ENCODE measurements around the gene SPRY1. TPM values are rescaled to one million over a fixed set of nuclear protein-coding genes. Genes with fewer than 3 reads are reported as not detected.
A peak's percentile ranks its signal among the peaks of the same experiment; 100 is the strongest.

The SPRY1 gene
- total and polyA plus RNA-seq, 4 donors, result 23.6 to 29.2 (median 27.5) TPM

- WGBS (ENCODE audit: insufficient coverage), result 29% methylated on average over 4 of the region's 5 CpGs
- no peaks in the 10 kb centered on the region for H3K9me3 ChIP-seq (ENCODE audit: control insufficient read depth, insufficient read depth, low read length)
- H3K4me1 ChIP-seq (ENCODE audit: control insufficient read depth, insufficient read depth, low read length), result peaks cover 6% of the 10 kb centered on the region
- peaks cover 5% of the 10 kb centered on the region for H3K36me3 ChIP-seq (ENCODE audit: control insufficient read depth, insufficient read depth, low read length)
- H3K27ac ChIP-seq (ENCODE audit: low read depth, low read length), result no peak overlapping the region
- H3K27me3 ChIP-seq (ENCODE audit: control insufficient read depth, insufficient read depth, low read length), result no peaks in the 10 kb centered on the region
- no peak overlapping the region for H3K4me3 ChIP-seq (ENCODE audit: low read depth, low read length)
- peak in 1 of 6 donors; percentile 32 for DNase-seq (ENCODE audit: low read depth in 4 of 6, low spot score in 6 of 6)
Measured at GRCh38 chr4:123405267-123405865, 8.8 kb downstream of the SPRY1 start.

GRCh38 chr4:123406872-123407271 is 10.3 kb downstream of the SPRY1 start:
- H3K27ac ChIP-seq (ENCODE audit: low read depth, low read length), result no peak overlapping the region
- no peak overlapping the region for H3K4me3 ChIP-seq (ENCODE audit: low read depth, low read length)
- peaks cover 3% of the 10 kb centered on the region for H3K36me3 ChIP-seq (ENCODE audit: control insufficient read depth, insufficient read depth, low read length)
- no peak for DNase-seq (ENCODE audit: low read depth in 4 of 6, low spot score in 6 of 6)
- H3K27me3 ChIP-seq (ENCODE audit: control insufficient read depth, insufficient read depth, low read length), result no peaks in the 10 kb centered on the region
- no peaks in the 10 kb centered on the region for H3K9me3 ChIP-seq (ENCODE audit: control insufficient read depth, insufficient read depth, low read length)
- WGBS (ENCODE audit: insufficient coverage), result 67% methylated on average over 1 of the region's 4 CpGs
- peaks cover 2% of the 10 kb centered on the region for H3K4me1 ChIP-seq (ENCODE audit: control insufficient read depth, insufficient read depth, low read length)

GRCh38 chr4:123408471-123409084 is 12.0 kb downstream of the SPRY1 start:
- H3K4me1 ChIP-seq (ENCODE audit: control insufficient read depth, insufficient read depth, low read length), result no peaks in the 10 kb centered on the region
- H3K4me3 ChIP-seq (ENCODE audit: low read depth, low read length), result no peak overlapping the region
- WGBS (ENCODE audit: insufficient coverage), result 96% methylated on average over 5 of the region's 5 CpGs
- H3K27ac ChIP-seq (ENCODE audit: low read depth, low read length), result no peak overlapping the region
- DNase-seq (ENCODE audit: low read depth in 4 of 6, low spot score in 6 of 6), result no peak
- no peaks in the 10 kb centered on the region for H3K36me3 ChIP-seq (ENCODE audit: control insufficient read depth, insufficient read depth, low read length)
- no peaks in the 10 kb centered on the region for H3K9me3 ChIP-seq (ENCODE audit: control insufficient read depth, insufficient read depth, low read length)
- H3K27me3 ChIP-seq (ENCODE audit: control insufficient read depth, insufficient read depth, low read length), result no peaks in the 10 kb centered on the region

GRCh38 chr4:123409334-123409733 is 12.7 kb downstream of the SPRY1 start:
- no peaks in the 10 kb centered on the region for H3K27me3 ChIP-seq (ENCODE audit: control insufficient read depth, insufficient read depth, low read length)
- H3K9me3 ChIP-seq (ENCODE audit: control insufficient read depth, insufficient read depth, low read length), result no peaks in the 10 kb centered on the region
- WGBS (ENCODE audit: insufficient coverage), result 93% methylated on average over 2 of the region's 2 CpGs
- H3K4me1 ChIP-seq (ENCODE audit: control insufficient read depth, insufficient read depth, low read length), result no peaks in the 10 kb centered on the region
- no peak for DNase-seq (ENCODE audit: low read depth in 4 of 6, low spot score in 6 of 6)
- no peak overlapping the region for H3K27ac ChIP-seq (ENCODE audit: low read depth, low read length)
- no peak overlapping the region for H3K4me3 ChIP-seq (ENCODE audit: low read depth, low read length)
- H3K36me3 ChIP-seq (ENCODE audit: control insufficient read depth, insufficient read depth, low read length), result no peaks in the 10 kb centered on the region

- H3K27me3 ChIP-seq (ENCODE audit: control insufficient read depth, insufficient read depth, low read length), result no peaks in the 10 kb centered on the region
- H3K9me3 ChIP-seq (ENCODE audit: control insufficient read depth, insufficient read depth, low read length), result no peaks in the 10 kb centered on the region
- H3K27ac ChIP-seq (ENCODE audit: low read depth, low read length), result no peak overlapping the region
- no CpG with 5 or more reads among the region's 5 CpGs for WGBS (ENCODE audit: insufficient coverage)
- DNase-seq (ENCODE audit: low read depth in 4 of 6, low spot score in 6 of 6), result no peak
- H3K36me3 ChIP-seq (ENCODE audit: control insufficient read depth, insufficient read depth, low read length), result no peaks in the 10 kb centered on the region
- no peaks in the 10 kb centered on the region for H3K4me1 ChIP-seq (ENCODE audit: control insufficient read depth, insufficient read depth, low read length)
- H3K4me3 ChIP-seq (ENCODE audit: low read depth, low read length), result no peak overlapping the region
Measured at GRCh38 chr4:123411514-123411913, 14.9 kb downstream of the SPRY1 start.

DNA sequence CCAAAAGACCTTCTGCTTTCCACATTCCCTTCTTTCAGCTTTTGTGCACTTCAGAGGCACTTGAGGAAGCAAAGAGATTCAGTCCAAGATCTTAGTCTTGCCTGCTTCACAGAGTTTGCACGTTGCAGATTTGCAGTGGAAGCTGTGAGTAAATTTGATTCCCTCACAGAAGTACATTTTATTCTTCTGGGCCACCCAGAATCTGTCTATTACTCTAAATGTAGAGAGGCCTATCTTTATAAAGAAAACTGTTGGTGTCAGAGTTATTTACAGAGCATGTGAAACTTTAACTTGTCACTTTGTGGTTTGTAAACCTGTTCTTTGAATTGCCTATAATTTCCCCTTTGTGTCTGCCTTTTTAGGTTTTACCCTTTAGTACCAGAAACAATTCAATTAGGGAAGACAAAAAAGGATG is 15.5 kb downstream of the SPRY1 start:
- Histone ChIP-seq H3K4me1 (ENCODE audit: control insufficient read depth, insufficient read depth, low read length) (no peaks in the 10 kb centered on the region), H3K36me3 (ENCODE audit: control insufficient read depth, insufficient read depth, low read length) (no peaks in the 10 kb centered on the region), H3K27ac (ENCODE audit: low read depth, low read length) (no peak overlapping the region), H3K4me3 (ENCODE audit: low read depth, low read length) (no peak overlapping the region), H3K27me3 (ENCODE audit: control insufficient read depth, insufficient read depth, low read length) (no peaks in the 10 kb centered on the region), H3K9me3 (ENCODE audit: control insufficient read depth, insufficient read depth, low read length) (no peaks in the 10 kb centered on the region)
- WGBS (ENCODE audit: insufficient coverage), result no CpG with 5 or more reads among the region's 1 CpG
- DNase-seq (ENCODE audit: low read depth in 4 of 6, low spot score in 6 of 6), result peak in 1 of 6 donors; percentile 37

DNA sequence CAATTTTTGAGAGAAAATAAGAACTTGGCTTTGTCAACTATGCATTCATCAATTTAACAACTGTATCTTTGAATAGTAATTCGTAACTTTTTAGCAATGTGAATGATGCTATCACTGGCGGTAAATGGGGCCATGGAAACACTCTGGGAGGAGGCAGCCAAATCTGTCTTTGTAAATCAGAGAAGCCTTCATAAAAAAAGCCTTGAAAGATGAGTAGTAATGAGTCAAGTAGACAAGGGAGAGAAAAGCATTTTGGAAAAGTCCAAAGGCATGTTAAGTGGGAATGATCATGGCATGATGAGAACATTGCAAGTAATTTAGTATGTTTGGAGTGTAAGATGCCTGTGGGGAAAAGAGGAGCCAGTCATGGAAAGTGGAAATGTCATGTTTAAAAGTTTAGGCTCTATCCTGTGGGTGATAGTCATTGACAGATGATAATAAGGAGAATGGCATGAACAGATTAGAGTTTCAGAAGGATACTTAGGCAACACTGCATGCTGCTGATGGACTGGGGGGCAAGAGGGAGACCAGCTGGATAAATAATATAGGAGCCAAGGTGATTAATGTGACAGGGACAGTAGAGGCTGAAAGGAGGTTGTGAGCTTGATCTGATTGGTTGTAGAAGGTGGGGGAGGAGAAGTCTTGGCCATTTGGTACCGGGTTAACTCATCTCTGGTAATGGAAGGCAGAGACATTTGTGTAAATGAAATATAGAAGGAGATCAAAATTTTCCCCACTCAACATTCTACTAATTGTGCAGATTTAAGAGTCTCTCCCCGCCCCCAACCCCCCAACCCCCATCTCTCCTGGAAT is 16.3 kb downstream of the SPRY1 start:
- H3K9me3 ChIP-seq (ENCODE audit: control insufficient read depth, insufficient read depth, low read length), result no peaks in the 10 kb centered on the region
- H3K36me3 ChIP-seq (ENCODE audit: control insufficient read depth, insufficient read depth, low read length), result no peaks in the 10 kb centered on the region
- no peak for DNase-seq (ENCODE audit: low read depth in 4 of 6, low spot score in 6 of 6)
- no peaks in the 10 kb centered on the region for H3K4me1 ChIP-seq (ENCODE audit: control insufficient read depth, insufficient read depth, low read length)
- WGBS (ENCODE audit: insufficient coverage), result 100% methylated on average over 1 of the region's 4 CpGs
- H3K4me3 ChIP-seq (ENCODE audit: low read depth, low read length), result no peak overlapping the region
- H3K27ac ChIP-seq (ENCODE audit: low read depth, low read length), result no peak overlapping the region
- no peaks in the 10 kb centered on the region for H3K27me3 ChIP-seq (ENCODE audit: control insufficient read depth, insufficient read depth, low read length)

DNA sequence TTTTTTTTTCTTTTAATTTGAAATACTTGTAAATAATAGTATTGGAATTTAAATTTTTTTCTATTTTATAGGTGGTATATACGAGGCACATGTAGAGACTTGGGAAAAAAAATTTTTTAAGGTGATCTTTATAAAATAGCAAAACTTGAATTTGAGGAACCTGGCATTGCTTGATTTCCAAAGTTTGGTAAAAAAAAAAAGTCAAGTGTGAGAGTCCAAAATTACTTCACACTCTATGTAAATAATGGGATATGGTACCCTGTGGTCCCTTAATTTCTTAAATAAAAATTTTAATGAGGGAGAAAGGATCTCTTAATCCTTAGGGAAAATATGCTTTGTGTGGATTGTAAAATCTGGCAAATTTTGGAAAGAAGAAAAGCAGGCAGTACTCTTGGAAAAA is 19.0 kb downstream of the SPRY1 start:
- no peaks in the 10 kb centered on the region for H3K36me3 ChIP-seq (ENCODE audit: control insufficient read depth, insufficient read depth, low read length)
- no peaks in the 10 kb centered on the region for H3K4me1 ChIP-seq (ENCODE audit: control insufficient read depth, insufficient read depth, low read length)
- no peak overlapping the region for H3K27ac ChIP-seq (ENCODE audit: low read depth, low read length)
- DNase-seq (ENCODE audit: low read depth in 4 of 6, low spot score in 6 of 6), result no peak
- H3K27me3 ChIP-seq (ENCODE audit: control insufficient read depth, insufficient read depth, low read length), result no peaks in the 10 kb centered on the region
- no peaks in the 10 kb centered on the region for H3K9me3 ChIP-seq (ENCODE audit: control insufficient read depth, insufficient read depth, low read length)
- no CpG with 5 or more reads among the region's 1 CpG for WGBS (ENCODE audit: insufficient coverage)
- H3K4me3 ChIP-seq (ENCODE audit: low read depth, low read length), result no peak overlapping the region

DNA sequence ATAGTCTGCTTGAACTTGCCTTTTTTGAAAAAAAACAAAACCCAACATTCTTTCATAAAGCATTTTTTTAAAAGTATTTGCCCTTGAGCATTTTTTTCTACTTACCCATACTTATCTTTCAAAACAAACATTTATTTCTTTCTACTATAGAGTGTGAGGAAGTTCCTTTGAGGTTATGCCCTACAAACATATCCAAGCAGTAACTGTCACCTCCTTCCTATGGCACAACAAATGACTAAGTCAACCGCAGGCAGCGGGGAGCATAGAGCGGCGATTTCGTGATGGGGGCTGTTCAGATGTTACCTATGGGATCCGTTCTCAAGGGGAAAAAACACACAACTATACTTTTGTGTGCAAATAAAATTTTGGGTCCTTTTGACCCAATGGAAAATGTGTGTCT is 19.4 kb downstream of the SPRY1 start:
- no peak for DNase-seq (ENCODE audit: low read depth in 4 of 6, low spot score in 6 of 6)
- Histone ChIP-seq H3K4me3 (ENCODE audit: low read depth, low read length) (no peak overlapping the region), H3K9me3 (ENCODE audit: control insufficient read depth, insufficient read depth, low read length) (no peaks in the 10 kb centered on the region), H3K27me3 (ENCODE audit: control insufficient read depth, insufficient read depth, low read length) (no peaks in the 10 kb centered on the region), H3K27ac (ENCODE audit: low read depth, low read length) (no peak overlapping the region), H3K4me1 (ENCODE audit: control insufficient read depth, insufficient read depth, low read length) (no peaks in the 10 kb centered on the region), H3K36me3 (ENCODE audit: control insufficient read depth, insufficient read depth, low read length) (no peaks in the 10 kb centered on the region)
- WGBS (ENCODE audit: insufficient coverage), result no CpG with 5 or more reads among the region's 6 CpGs
